ENCODE measurements around the gene EDEM2. TPM values are rescaled to one million over a fixed set of nuclear protein-coding genes. Genes with fewer than 3 reads are reported as not detected.
A peak's percentile ranks its signal among the peaks of the same experiment; 100 is the strongest.

Gene EDEM2
- total and polyA plus RNA-seq, 2 of the 13 experiments (the other 11 are each of a cell fraction or from before 2014, with no cell fraction given): 33.1 to 46.9 TPM

DNA sequence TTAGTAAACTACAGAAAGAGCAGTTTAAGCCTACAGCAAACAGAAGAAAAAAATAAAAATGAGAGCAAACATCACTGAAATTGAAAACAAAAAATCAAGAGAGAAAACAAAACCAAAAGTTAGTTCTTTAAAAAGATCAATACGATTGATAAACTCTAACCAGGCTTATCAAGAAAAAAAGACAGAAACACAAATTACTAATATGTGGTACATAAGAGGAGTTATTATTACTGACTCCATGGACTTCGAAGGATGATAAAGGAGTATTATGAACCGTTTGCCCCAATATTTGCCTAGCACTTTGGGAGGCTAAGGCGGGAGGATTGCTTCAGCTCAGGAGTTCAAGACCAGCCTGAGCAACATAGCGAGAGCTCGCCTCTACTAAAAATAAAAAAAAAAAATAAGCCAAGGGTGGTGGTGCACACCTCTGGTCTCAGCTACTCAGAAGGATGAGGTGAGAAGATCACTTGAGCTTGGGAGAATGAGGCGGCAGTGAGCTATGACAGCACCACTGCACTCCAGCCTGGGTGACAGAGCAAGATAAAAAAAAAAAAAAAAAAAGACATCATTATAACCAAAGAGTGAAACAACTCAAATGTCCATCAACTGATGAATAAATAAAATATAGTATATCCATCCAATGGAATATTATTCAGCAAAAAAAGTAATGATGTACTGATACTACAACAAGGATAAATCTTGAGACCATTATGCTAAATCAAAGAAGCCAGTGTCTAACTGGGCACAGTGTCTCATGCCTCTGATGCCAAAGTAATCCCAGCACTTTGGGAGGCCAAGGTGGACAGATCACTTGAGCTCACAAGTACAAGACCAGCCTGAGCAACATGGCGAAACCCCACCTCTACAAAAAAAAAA, 67.4 kb downstream of the EDEM2 start:
- ATAC-seq (no peak), DNase-seq (ENCODE audit: low spot score) (no peak), FAIRE-seq (no peak)
- no TSS peak for BruUV-seq (replicated peaks)
- H3K27me3 ChIP-seq (ENCODE audit: control insufficient read depth in 1 of 2, insufficient read depth in 2 of 2, low read length in 2 of 2): no peaks in the 10 kb centered on the region
- no peak overlapping the region for H3K4me2 ChIP-seq (ENCODE audit: low read depth, low read length)
- in situ Hi-C loops (cut with HindIII; ENCODE audit: extremely low pct_ligation_motif_present, low pct_unique_long_range_greater_than_20kb) (no loop called here), intact Hi-C loops (cut with micrococcal nuclease; ENCODE audit: unreplicated experiment) (no loop called here)
- peaks cover 62% of the 10 kb centered on the region for H4K20me1 ChIP-seq (ENCODE audit: insufficient read depth, low read length)
- peaks cover 19 to 37% of the 10 kb centered on the region in 2 experiments for H3K36me3 ChIP-seq (replicated peaks in 1 of 2; ENCODE audit: control insufficient read depth in 1 of 2, insufficient read depth in 2 of 2, low read length in 2 of 2)
- CTCF ChIA-PET (ENCODE audit: low intra/inter-chr PET ratio, low total read pairs): no interaction called here
- no peaks in the 10 kb centered on the region for H3K9me3 ChIP-seq (ENCODE audit: low read length)
- peaks cover 64% of the 10 kb centered on the region for H3K79me2 ChIP-seq (ENCODE audit: insufficient read depth, low read length)
- H3K4me3 ChIP-seq (replicated peaks in 1 of 3; ENCODE audit: insufficient read depth in 1 of 3, low read depth in 2 of 3, low read length in 3 of 3): no peak overlapping the region
- H3K27ac ChIP-seq (ENCODE audit: extremely low read length, insufficient read depth, low read length): no peak overlapping the region
- 85% methylated on average over 8 of the region's 8 CpGs for WGBS (ENCODE audit: low lambda C conversion rate)
- TF ChIP-seq, protein P1, sequence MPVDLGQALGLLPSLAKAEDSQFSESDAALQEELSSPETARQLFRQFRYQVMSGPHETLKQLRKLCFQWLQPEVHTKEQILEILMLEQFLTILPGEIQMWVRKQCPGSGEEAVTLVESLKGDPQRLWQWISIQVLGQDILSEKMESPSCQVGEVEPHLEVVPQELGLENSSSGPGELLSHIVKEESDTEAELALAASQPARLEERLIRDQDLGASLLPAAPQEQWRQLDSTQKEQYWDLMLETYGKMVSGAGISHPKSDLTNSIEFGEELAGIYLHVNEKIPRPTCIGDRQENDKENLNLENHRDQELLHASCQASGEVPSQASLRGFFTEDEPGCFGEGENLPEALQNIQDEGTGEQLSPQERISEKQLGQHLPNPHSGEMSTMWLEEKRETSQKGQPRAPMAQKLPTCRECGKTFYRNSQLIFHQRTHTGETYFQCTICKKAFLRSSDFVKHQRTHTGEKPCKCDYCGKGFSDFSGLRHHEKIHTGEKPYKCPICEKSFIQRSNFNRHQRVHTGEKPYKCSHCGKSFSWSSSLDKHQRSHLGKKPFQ (CRISPR knock-in tag; IDR thresholded peaks at IDR 0.05; ENCODE audit: insufficient replicate concordance): no peak
- TF ChIP-seq EEA1 (CRISPR knock-in tag; IDR thresholded peaks at IDR 0.05; ENCODE audit: borderline replicate concordance): no peak
- TF ChIP-seq, protein P2, sequence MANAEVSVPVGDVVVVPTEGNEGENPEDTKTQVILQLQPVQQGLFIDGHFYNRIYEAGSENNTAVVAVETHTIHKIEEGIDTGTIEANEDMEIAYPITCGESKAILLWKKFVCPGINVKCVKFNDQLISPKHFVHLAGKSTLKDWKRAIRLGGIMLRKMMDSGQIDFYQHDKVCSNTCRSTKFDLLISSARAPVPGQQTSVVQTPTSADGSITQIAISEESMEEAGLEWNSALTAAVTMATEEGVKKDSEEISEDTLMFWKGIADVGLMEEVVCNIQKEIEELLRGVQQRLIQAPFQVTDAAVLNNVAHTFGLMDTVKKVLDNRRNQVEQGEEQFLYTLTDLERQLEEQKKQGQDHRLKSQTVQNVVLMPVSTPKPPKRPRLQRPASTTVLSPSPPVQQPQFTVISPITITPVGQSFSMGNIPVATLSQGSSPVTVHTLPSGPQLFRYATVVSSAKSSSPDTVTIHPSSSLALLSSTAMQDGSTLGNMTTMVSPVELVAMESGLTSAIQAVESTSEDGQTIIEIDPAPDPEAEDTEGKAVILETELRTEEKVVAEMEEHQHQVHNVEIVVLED (CRISPR knock-in tag; IDR thresholded peaks at IDR 0.05; ENCODE audit: borderline replicate concordance): 0 out of 2 replicates have a peak, but pooled peaks have one; percentile 16
- no peaks in the 10 kb centered on the region for H3K4me1 ChIP-seq (ENCODE audit: insufficient read depth, low read length)
- POLR2A ChIA-PET: no interaction called here
- H3K9ac ChIP-seq (ENCODE audit: insufficient read depth, low read depth, low read length): no peak overlapping the region
- H2AFZ ChIP-seq (ENCODE audit: low read length): no peak overlapping the region

Data from HepG2 (cell line).